GM18858 (cell line): ENCODE data around the gene MYO1E.

ENCODE experiments used
- ATAC-seq: cut with Tn5 transposase; IDR thresholded peaks from one replicate; pipeline ENCODE4 v1.9.1; 2021; ENCODE audit not compliant: unreplicated experiment

MYO1E gene

GRCh38 chr15:59203657-59204056, 169.0 kb downstream of the MYO1E start:
- ATAC-seq: no peak

GRCh38 chr15:59203008-59203407, 169.7 kb downstream of the MYO1E start:
- ATAC-seq: no peak

- ATAC-seq: no peak
Measured at GRCh38 chr15:59200560-59200959, 172.1 kb downstream of the MYO1E start.

GRCh38 chr15:59199626-59200465, 172.8 kb downstream of the MYO1E start:
- ATAC-seq: no peak

- ATAC-seq: no peak
Measured at GRCh38 chr15:59197454-59197853, 175.2 kb downstream of the MYO1E start.

GRCh38 chr15:59196416-59196815, 176.3 kb downstream of the MYO1E start:
- ATAC-seq: no peak

GRCh38 chr15:59194639-59195325, 177.9 kb downstream of the MYO1E start:
- ATAC-seq: no peak

GRCh38 chr15:59191855-59192237, 180.8 kb downstream of the MYO1E start:
- ATAC-seq: no peak

GRCh38 chr15:59190291-59190690, 182.4 kb downstream of the MYO1E start:
- no peak for ATAC-seq

GRCh38 chr15:59189241-59189640, 183.4 kb downstream of the MYO1E start:
- no peak for ATAC-seq

GRCh38 chr15:59186501-59186900, 186.2 kb downstream of the MYO1E start:
- no peak for ATAC-seq

GRCh38 chr15:59185725-59186124, 186.9 kb downstream of the MYO1E start:
- ATAC-seq: no peak

GRCh38 chr15:59180945-59181600, 191.6 kb downstream of the MYO1E start:
- ATAC-seq: no peak

- no peak for ATAC-seq
Measured at GRCh38 chr15:59179717-59180116, 193.0 kb downstream of the MYO1E start.

GRCh38 chr15:59178151-59178695, 194.4 kb downstream of the MYO1E start:
- no peak for ATAC-seq

GRCh38 chr15:59177317-59177660, 195.4 kb downstream of the MYO1E start:
- ATAC-seq: no peak

GRCh38 chr15:59176653-59177316, 195.9 kb downstream of the MYO1E start:
- ATAC-seq: no peak

- ATAC-seq: peak; percentile 46
Measured at GRCh38 chr15:59174835-59175831, 197.5 kb downstream of the MYO1E start.

GRCh38 chr15:59174151-59174834, 198.4 kb downstream of the MYO1E start:
- ATAC-seq: no peak
